C4-2B (cell line): ENCODE results near the gene SUCLG1.
A peak's percentile ranks its signal among the peaks of the same experiment; 100 is the strongest.

Source experiments
- H3K27ac ChIP-seq: fragments of 450-650 bp; 2 replicates; pipeline ENCODE4 v1.5.1; 2017
- ZFX ChIP-seq: fragments of 450-650 bp; IDR thresholded peaks from 2 replicates; pipeline ENCODE4 v1.6.1; 2017
- TF ChIP-seq, protein P1 (sequence below): fragments of 450-650 bp; conservative IDR thresholded peaks from 2 replicates; pipeline ENCODE4 v1.5.1; 2017; ENCODE audit warnings: mild to moderate bottlenecking

The SUCLG1 gene

DNA sequence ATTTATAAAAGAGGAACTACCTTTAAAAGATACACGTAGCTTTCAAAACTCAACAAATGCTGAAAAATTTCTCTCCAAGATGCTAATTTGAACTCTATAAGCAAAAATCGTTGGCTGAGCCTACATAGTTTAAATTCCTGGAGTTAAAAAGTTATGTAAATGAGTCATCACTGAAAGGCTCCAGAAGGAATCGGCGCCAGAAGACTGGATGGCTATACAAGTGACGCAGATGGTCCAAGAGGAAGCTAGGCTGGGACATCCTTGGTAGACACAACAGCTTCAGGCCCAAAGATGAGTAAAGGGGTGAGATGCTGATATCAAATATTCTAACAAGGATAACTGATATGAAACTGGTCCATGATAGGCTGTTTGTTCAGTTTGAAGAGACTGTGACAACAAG lies 34.4 kb upstream of the SUCLG1 start:
- H3K27ac ChIP-seq: no peak overlapping the region
- TF ChIP-seq ZFX: no peak
- TF ChIP-seq, protein P1, sequence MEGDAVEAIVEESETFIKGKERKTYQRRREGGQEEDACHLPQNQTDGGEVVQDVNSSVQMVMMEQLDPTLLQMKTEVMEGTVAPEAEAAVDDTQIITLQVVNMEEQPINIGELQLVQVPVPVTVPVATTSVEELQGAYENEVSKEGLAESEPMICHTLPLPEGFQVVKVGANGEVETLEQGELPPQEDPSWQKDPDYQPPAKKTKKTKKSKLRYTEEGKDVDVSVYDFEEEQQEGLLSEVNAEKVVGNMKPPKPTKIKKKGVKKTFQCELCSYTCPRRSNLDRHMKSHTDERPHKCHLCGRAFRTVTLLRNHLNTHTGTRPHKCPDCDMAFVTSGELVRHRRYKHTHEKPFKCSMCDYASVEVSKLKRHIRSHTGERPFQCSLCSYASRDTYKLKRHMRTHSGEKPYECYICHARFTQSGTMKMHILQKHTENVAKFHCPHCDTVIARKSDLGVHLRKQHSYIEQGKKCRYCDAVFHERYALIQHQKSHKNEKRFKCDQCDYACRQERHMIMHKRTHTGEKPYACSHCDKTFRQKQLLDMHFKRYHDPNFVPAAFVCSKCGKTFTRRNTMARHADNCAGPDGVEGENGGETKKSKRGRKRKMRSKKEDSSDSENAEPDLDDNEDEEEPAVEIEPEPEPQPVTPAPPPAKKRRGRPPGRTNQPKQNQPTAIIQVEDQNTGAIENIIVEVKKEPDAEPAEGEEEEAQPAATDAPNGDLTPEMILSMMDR: no peak

GRCh38 chr2:84492571-84492970 lies 33.5 kb upstream of the SUCLG1 start:
- TF ChIP-seq, protein P1: peak; percentile 27
- no peak for TF ChIP-seq ZFX
- H3K27ac ChIP-seq: no peak overlapping the region

DNA sequence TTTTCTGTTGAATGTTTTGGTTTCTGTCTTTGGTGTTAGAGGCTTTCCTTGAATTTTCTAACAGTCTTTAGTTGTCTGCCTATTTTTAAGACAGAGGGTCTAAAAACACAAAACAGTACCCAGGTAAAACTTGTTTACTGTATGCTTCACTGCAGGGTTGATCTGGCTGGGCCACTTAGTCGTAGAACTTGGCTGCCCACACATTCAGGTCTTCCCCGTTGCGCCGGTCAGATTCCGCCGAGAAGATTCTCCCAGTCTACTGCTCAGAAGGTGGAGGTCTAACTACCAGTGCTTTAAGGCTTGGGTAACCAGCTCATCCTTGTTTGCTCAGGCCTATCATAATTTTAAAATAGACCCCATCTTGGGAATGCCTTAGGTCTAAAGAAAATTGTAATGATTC lies 32.7 kb upstream of the SUCLG1 start:
- TF ChIP-seq ZFX: no peak
- TF ChIP-seq, protein P1: no peak

DNA sequence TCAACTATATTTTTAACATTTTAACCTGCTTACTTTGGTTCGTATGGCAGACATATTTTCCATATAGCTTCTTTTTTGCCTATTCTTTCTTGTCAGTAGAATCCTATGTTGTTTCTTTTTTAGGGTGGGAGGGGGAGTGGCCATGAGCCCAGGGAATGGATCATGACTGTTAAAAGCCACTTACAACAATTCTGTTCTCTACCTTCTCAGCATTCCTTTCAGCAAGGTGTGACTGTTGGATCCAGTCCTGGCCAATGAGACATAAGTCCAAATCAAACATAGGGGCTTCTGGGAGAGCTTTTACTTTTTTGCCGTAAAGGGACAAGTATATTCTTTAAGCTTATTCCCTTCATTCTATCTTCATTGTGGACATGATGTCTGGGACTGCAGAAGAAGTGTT lies 32.2 kb upstream of the SUCLG1 start:
- TF ChIP-seq, protein P1: no peak
- TF ChIP-seq ZFX: no peak
- H3K27ac ChIP-seq: no peak overlapping the region

More for the DNA sequence above, 32.7 kb upstream of the SUCLG1 start:
- H3K27ac ChIP-seq: no peak overlapping the region

DNA sequence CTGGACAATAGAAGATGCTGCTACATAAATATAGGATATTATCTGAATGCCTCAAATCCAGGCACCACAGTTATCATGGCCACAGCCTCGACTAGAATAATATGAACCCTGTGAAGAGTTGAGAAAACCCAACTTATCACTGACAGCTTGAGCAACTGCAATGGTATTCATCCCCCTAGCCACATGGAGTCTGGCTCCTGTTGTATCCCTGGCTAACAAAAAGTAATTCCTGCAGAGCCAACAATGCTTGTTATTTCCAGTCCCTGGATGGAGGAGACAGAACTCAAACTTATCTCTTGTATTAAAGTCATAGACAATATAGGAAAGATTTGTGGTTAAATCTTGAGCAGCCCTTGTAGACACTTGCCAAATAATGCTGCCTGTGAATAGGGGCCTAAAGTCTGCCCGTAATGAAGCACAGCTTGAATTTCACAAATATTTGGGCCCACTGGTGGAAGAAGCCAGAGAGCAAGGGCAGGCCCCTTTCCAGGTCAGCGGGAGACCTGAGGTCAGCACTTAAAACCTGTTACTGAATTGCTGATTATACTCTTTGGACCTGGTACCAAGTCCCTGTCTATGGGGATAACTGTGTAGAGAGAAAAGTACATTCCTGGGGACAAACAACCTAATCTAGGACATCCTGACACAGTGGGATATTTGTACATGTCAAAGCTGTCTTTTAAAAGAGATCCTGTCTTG lies 28.4 kb upstream of the SUCLG1 start:
- no peak for TF ChIP-seq ZFX
- TF ChIP-seq, protein P1: no peak
- H3K27ac ChIP-seq: no peak overlapping the region

DNA sequence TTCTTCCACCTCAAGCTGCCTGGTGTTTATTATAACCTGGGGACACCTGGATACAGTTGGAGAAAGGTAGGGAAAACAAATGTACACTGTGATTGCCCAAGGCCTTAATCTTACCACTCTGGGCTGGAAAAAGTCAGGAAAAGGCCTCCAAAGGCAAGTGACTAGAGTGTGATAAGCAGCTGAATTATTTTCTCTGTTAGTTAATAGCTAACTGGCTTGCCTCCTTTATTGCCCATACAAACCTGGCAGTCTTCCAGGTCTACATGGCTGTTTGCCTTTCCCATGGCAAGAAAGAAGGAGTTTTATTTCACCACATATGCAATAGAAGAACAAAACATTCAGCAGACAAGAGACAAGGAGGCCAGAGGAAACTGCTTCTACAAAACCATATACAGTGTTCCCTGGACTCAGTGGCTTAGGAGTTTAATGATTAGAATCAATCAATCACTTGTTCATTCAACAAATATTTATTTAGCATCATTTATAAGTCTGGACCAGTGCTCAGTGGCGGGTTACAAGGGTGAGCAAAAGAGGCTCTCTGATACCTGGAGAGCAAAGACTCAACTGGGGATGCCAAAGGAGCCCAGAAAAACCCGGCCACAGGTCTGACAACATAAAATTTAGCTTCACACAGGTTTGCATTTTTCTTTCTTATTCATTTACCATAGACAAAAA lies 27.5 kb upstream of the SUCLG1 start:
- TF ChIP-seq, protein P1: no peak
- TF ChIP-seq ZFX: no peak
- no peak overlapping the region for H3K27ac ChIP-seq

DNA sequence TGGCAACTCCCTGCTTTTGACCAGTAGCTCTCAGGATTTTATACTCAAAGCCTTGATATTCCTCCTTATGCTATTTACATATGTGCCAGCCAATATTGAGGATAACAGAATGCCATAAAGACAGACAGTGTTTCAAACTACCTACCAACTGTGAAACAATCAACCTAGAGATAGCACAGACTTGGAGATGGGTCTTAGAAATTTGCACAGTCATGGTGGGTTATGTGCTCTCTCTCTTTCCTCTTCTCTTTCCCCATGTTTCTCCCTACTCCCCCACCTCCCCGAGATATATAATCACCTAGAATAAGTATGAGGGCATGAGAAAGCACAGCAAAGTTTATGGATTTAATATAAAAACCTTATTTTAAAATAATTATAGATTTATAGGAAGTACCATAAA lies 24.2 kb upstream of the SUCLG1 start:
- no peak for TF ChIP-seq ZFX
- TF ChIP-seq, protein P1: no peak
- no peak overlapping the region for H3K27ac ChIP-seq
